Kidney (tissue), 14 donors: Measurements from ENCODE around the gene MUC2. TPM values are rescaled to one million over a fixed set of nuclear protein-coding genes. Genes with fewer than 3 reads are reported as not detected.
A peak's percentile ranks its signal among the peaks of the same experiment; 100 is the strongest.

Experiments used
- DNase-seq, 5 donors: peaks; one replicate each; pipeline ENCODE4 v3.0.0-alpha.2; 2013 to 2020
- FAIRE-seq: peaks from 2 replicates; lab custom pipeline; 2012; peaks lifted over from hg19 to GRCh38; lab: Jason Lieb, UNC
- H3K27ac ChIP-seq, 2 donors: one replicate each; pipeline ENCODE4 v1.7.0; 2013; ENCODE audit warnings: low read depth in 2 of 2, low read length in 2 of 2, inconsistent platforms in 1 of 2
- H3K27me3 ChIP-seq: one replicate; pipeline ENCODE4 v1.7.1; 2013; ENCODE audit warnings: low read length, inconsistent platforms; ENCODE audit not compliant: control insufficient read depth, insufficient read depth
- H3K36me3 ChIP-seq, 3 donors: one replicate each; pipeline versions ENCODE4 v1.7.0 to v1.7.1; 2013; ENCODE audit warnings: low read length in 3 of 3, control low read depth in 1 of 3, inconsistent platforms in 1 of 3; ENCODE audit not compliant: insufficient read depth in 3 of 3, control insufficient read depth in 2 of 3
- H3K4me1 ChIP-seq, 3 donors: one replicate each; pipeline versions ENCODE4 v1.7.0 to v1.7.1; 2013; ENCODE audit warnings: low read length in 3 of 3, inconsistent platforms in 1 of 3, low read depth in 1 of 3; ENCODE audit not compliant: control insufficient read depth in 2 of 3, insufficient read depth in 2 of 3
- H3K4me3 ChIP-seq, 3 donors: one replicate each; pipeline versions ENCODE4 v1.7.0 to v1.8.1; 2013; ENCODE audit warnings: low read length in 3 of 3, control low read depth in 1 of 3, inconsistent platforms in 1 of 3
- H3K9ac ChIP-seq, 3 donors: one replicate each; pipeline versions ENCODE4 v1.7.0 to v1.7.1; 2013; ENCODE audit warnings: low read length in 3 of 3, control low read depth in 1 of 3, inconsistent platforms in 1 of 3
- H3K9me3 ChIP-seq, 3 donors: one replicate each; pipeline versions ENCODE4 v1.7.0 to v1.7.1; 2013; ENCODE audit warnings: low read length in 3 of 3, control low read depth in 1 of 3, inconsistent platforms in 1 of 3; ENCODE audit not compliant: control insufficient read depth in 2 of 3, insufficient read depth in 1 of 3
- CTCF ChIP-seq: IDR thresholded peaks from 3 replicates; pipeline ENCODE4 v1.5.1; 2012; ENCODE audit warnings: mild to moderate bottlenecking, moderate library complexity, borderline replicate concordance; ENCODE audit not compliant: insufficient read depth; ENCODE audit errors: extremely low read depth
- intact Hi-C: fragments of 100-400 bp; cut with DNase I; formaldehyde crosslinking; loops from one replicate; pipeline ENCODE4 v1.11.1; 2022
- polyA plus RNA-seq: library from polyadenylated mRNA; stranded (reverse); fragments of 350-450 nt; fragmentation: Illumina TruSeq; extraction: RNeasy Lipid Tissue Mini Kit (QIAGEN cat#74804); gene quantifications from one replicate; pipeline ENCODE4 v1.2.3, GENCODE V29; 2014; ENCODE audit warnings: low read depth, low replicate concordance; ENCODE audit not compliant: insufficient read depth
- total RNA-seq: library from RNA; stranded (reverse); fragmentation: NEBNext Ultra II Directional; extraction: Animal tissue kit (Norgen Biotek cat#: 25700); gene quantifications from one replicate; pipeline ENCODE4 v1.2.1, GENCODE V29; 2021
- donor health status: control.
- donor health status: control.
- donor health status: control.
- donor health status: control.
- donor health status: control.
- donor health status: DM: yes; HTN: yes; CAD: no.
- donor health status: Normal renal cell carcinoma (clear cell type).

The MUC2 gene
- total and polyA plus RNA-seq, 2 donors from 2014 or later: not detected

- no peak for TF ChIP-seq CTCF
- H3K9me3 ChIP-seq: no peaks in the 10 kb centered on the region
- no peak overlapping the region for H3K27ac ChIP-seq
- no peak overlapping the region for H3K9ac ChIP-seq
- DNase-seq (no peak), FAIRE-seq (no peak)
- peaks cover 0 to 4% (median 0%) of the 10 kb centered on the region in 3 donors for H3K36me3 ChIP-seq
- no peaks in the 10 kb centered on the region for H3K27me3 ChIP-seq
- intact Hi-C loops: no loop called here
- H3K4me1 ChIP-seq: no peaks in the 10 kb centered on the region
- no peak overlapping the region for H3K4me3 ChIP-seq
These were observed 41.5 kb upstream of the MUC2 start for GRCh38 chr11:1033016-1033798.

- DNase-seq (no peak), FAIRE-seq (no peak)
- Histone ChIP-seq H3K4me3 (no peak overlapping the region), H3K27me3 (no peaks in the 10 kb centered on the region), H3K27ac (no peak overlapping the region), H3K9me3 (no peaks in the 10 kb centered on the region), H3K4me1 (no peaks in the 10 kb centered on the region), H3K36me3 (peaks cover 0 to 4% (median 0%) of the 10 kb centered on the region in 3 donors), H3K9ac (no peak overlapping the region)
- no peak for TF ChIP-seq CTCF
- intact Hi-C loops: no loop called here
These were observed 40.7 kb upstream of the MUC2 start for GRCh38 chr11:1034001-1034400.

GRCh38 chr11:1034456-1035295 lies 40.0 kb upstream of the MUC2 start:
- no peak overlapping the region for H3K9ac ChIP-seq
- TF ChIP-seq CTCF: no peak
- H3K9me3 ChIP-seq: no peaks in the 10 kb centered on the region
- H3K4me1 ChIP-seq: no peaks in the 10 kb centered on the region
- H3K27ac ChIP-seq: no peak overlapping the region
- intact Hi-C loops: no loop called here
- H3K27me3 ChIP-seq: no peaks in the 10 kb centered on the region
- DNase-seq: peak in 1 of 5 donors; percentile 36
- no peak for FAIRE-seq
- no peak overlapping the region for H3K4me3 ChIP-seq
- peaks cover 0 to 4% (median 0%) of the 10 kb centered on the region in 3 donors for H3K36me3 ChIP-seq
